ENCODE data around the gene SETX.
"Not testable (repeated sequence)": the region's sequence is repeated elsewhere in the genome, so short reads cannot be mapped to it uniquely, and the experiment has no call there.

SETX gene

GRCh38 chr9:132354637-132355355 lies at the start of gene SETX:
TSS of gene SETX (minus strand) at chr9:132354986. CDS start at chr9:132349428, 5,558 bp downstream.
- DNase-seq (ENCODE audit: low read depth), result peak; percentile 97

- DNase-seq (ENCODE audit: low read depth), result no peak
These were observed 49.6 kb upstream of the SETX start for GRCh38 chr9:132404228-132404881.

- no peak for DNase-seq (ENCODE audit: low read depth)
These were observed 47.0 kb upstream of the SETX start for GRCh38 chr9:132401824-132402223.

- no peak for DNase-seq (ENCODE audit: low read depth)
These were observed 40.8 kb upstream of the SETX start for GRCh38 chr9:132395560-132395959.

- DNase-seq (ENCODE audit: low read depth), result no peak
These were observed 36.7 kb upstream of the SETX start for GRCh38 chr9:132391449-132391848.

GRCh38 chr9:132390966-132391365 lies 36.2 kb upstream of the SETX start:
- no peak for DNase-seq (ENCODE audit: low read depth)

- DNase-seq (ENCODE audit: low read depth), result no peak
These were observed 32.3 kb upstream of the SETX start for GRCh38 chr9:132387133-132387532.

- no peak for DNase-seq (ENCODE audit: low read depth)
These were observed 29.6 kb upstream of the SETX start for GRCh38 chr9:132384376-132384775.

GRCh38 chr9:132383462-132383883 lies 28.7 kb upstream of the SETX start:
- no peak for DNase-seq (ENCODE audit: low read depth)

GRCh38 chr9:132381966-132382541 lies 27.3 kb upstream of the SETX start:
- DNase-seq (ENCODE audit: low read depth), result no peak

GRCh38 chr9:132378416-132378815 lies 23.6 kb upstream of the SETX start:
- DNase-seq (ENCODE audit: low read depth), result not testable (repeated sequence)

- not testable (repeated sequence) for DNase-seq (ENCODE audit: low read depth)
These were observed 23.0 kb upstream of the SETX start for GRCh38 chr9:132377769-132378168.

- no peak for DNase-seq (ENCODE audit: low read depth)
These were observed 17.6 kb upstream of the SETX start for GRCh38 chr9:132372177-132373095.

GRCh38 chr9:132370592-132370991 lies 15.8 kb upstream of the SETX start:
- DNase-seq (ENCODE audit: low read depth), result no peak

GRCh38 chr9:132369421-132369820 lies 14.6 kb upstream of the SETX start:
- DNase-seq (ENCODE audit: low read depth), result no peak

- no peak for DNase-seq (ENCODE audit: low read depth)
These were observed 13.0 kb upstream of the SETX start for GRCh38 chr9:132367613-132368313.

- no peak for DNase-seq (ENCODE audit: low read depth)
These were observed 11.7 kb upstream of the SETX start for GRCh38 chr9:132366481-132366880.

- DNase-seq (ENCODE audit: low read depth), result no peak
These were observed 11.2 kb upstream of the SETX start for GRCh38 chr9:132365986-132366385.

- no peak for DNase-seq (ENCODE audit: low read depth)
These were observed 9.3 kb upstream of the SETX start for GRCh38 chr9:132364068-132364467.

- no peak for DNase-seq (ENCODE audit: low read depth)
These were observed 3.0 kb upstream of the SETX start for GRCh38 chr9:132357764-132358163.

GRCh38 chr9:132356324-132356924 lies 1.6 kb upstream of the SETX start:
- no peak for DNase-seq (ENCODE audit: low read depth)
